ENCODE data around the gene RASSF8. TPM values are rescaled to one million over a fixed set of nuclear protein-coding genes. Genes with fewer than 3 reads are reported as not detected.

RASSF8 gene
- total RNA-seq, 2 experiments from 2014 or later: not detected

GRCh38 chr12:26123482-26123980 is 165.0 kb downstream of the RASSF8 start:
- H3K79me2 ChIP-seq (ENCODE audit: insufficient read depth, low read depth, low read length): no peaks in the 10 kb centered on the region
- no TSS peak for BruUV-seq (replicated peaks)
- no peaks in the 10 kb centered on the region for H3K36me3 ChIP-seq (ENCODE audit: insufficient read depth, low read length)
- H3K4me1 ChIP-seq (ENCODE audit: insufficient read depth, low read length, poor library complexity, severe bottlenecking): no peaks in the 10 kb centered on the region
- no peak overlapping the region for H3K4me2 ChIP-seq (ENCODE audit: low read length)
- H2AFZ ChIP-seq (ENCODE audit: low read length): no peak overlapping the region
- no peak overlapping the region for H3K27ac ChIP-seq (ENCODE audit: low read depth, low read length, poor library complexity, severe bottlenecking)
- intact Hi-C loops (cut with micrococcal nuclease; ENCODE audit: unreplicated experiment): loop anchor here (10.0 kb wide), 1 partner anchor 311 kb away; no protein-coding TSS in a partner anchor
- POLR2A ChIA-PET: no interaction called here
- no peak overlapping the region for H3K4me3 ChIP-seq (ENCODE audit: low read depth, low read length, poor library complexity, severe bottlenecking)
- peak; percentile 35; the same call in 1 of the 2 replicates for TF ChIP-seq EZH2phosphoT487 (IDR thresholded peaks at IDR 0.05; ENCODE audit: borderline replicate concordance, low read depth, low read length)
- no peak for TF ChIP-seq CTCF (conservative IDR thresholded peaks at IDR 0.05; ENCODE audit: low read length)
- DNase-seq (ENCODE audit: low spot score): no peak
- no peaks in the 10 kb centered on the region for H3K9me2 ChIP-seq (ENCODE audit: insufficient read depth, low read length)
- no peaks in the 10 kb centered on the region for H3K9me3 ChIP-seq (ENCODE audit: low read length)
- CTCF ChIA-PET (ENCODE audit: unreplicated experiment): no interaction called here
- no peaks in the 10 kb centered on the region; the same call in 1 of the 2 replicates for H4K20me1 ChIP-seq (ENCODE audit: insufficient read depth, low read length)

- Histone ChIP-seq H2AFZ (ENCODE audit: low read length) (no peak within 1 kb of the TSS), H3K9me2 (ENCODE audit: insufficient read depth, low read length) (no peaks in the 10 kb centered on the region), H3K9me3 (ENCODE audit: low read length) (no peaks in the 10 kb centered on the region), H3K4me2 (ENCODE audit: low read length) (no peak within 1 kb of the TSS; the same call in 1 of the 2 replicates), H3K27ac (ENCODE audit: low read depth, low read length, poor library complexity, severe bottlenecking) (no peak within 1 kb of the TSS), H3K79me2 (ENCODE audit: insufficient read depth, low read depth, low read length) (no peaks in the 10 kb centered on the region), H3K4me1 (ENCODE audit: insufficient read depth, low read length, poor library complexity, severe bottlenecking) (no peaks in the 10 kb centered on the region), H4K20me1 (ENCODE audit: insufficient read depth, low read length) (no peaks in the 10 kb centered on the region; the same call in 1 of the 2 replicates), H3K4me3 (ENCODE audit: low read depth, low read length, poor library complexity, severe bottlenecking) (no peak within 1 kb of the TSS), H3K36me3 (ENCODE audit: insufficient read depth, low read length) (no peaks in the 10 kb centered on the region)
- CTCF ChIA-PET (ENCODE audit: unreplicated experiment): no interaction called here
- DNase-seq (ENCODE audit: low spot score): no peak
- intact Hi-C loops (cut with micrococcal nuclease; ENCODE audit: unreplicated experiment): loop anchor here (10.0 kb wide), 1 partner anchor 310 kb away; no protein-coding TSS in a partner anchor
- POLR2A ChIA-PET: no interaction called here
- no peak for TF ChIP-seq CTCF (conservative IDR thresholded peaks at IDR 0.05; ENCODE audit: low read length)
- 0 out of 2 replicates have a peak, but pooled peaks have one; percentile 51 for TF ChIP-seq EZH2phosphoT487 (IDR thresholded peaks at IDR 0.05; ENCODE audit: borderline replicate concordance, low read depth, low read length)
- BruUV-seq (replicated peaks): no TSS peak
These were observed 166.2 kb downstream of the RASSF8 start, which contains the start of gene BHLHE41 for GRCh38 chr12:26124446-26125399. Gene BHLHE41, minus strand, starts transcription at chr12:26125037. Its CDS starts 258 bp downstream, at chr12:26124779.

Measured in OCI-LY7 (cell line).